GM18861 (cell line): ENCODE results near the gene PYGB.

Experiments used
- ATAC-seq: cut with Tn5 transposase; IDR thresholded peaks from one replicate; pipeline ENCODE4 v1.9.1; 2021; ENCODE audit not compliant: unreplicated experiment

Gene PYGB

GRCh38 chr20:25293910-25294458 lies 46.1 kb downstream of the PYGB start:
- ATAC-seq, result no peak

- ATAC-seq, result no peak
Measured at GRCh38 chr20:25294459-25295385, 46.8 kb downstream of the PYGB start.

GRCh38 chr20:25295386-25296093 lies 47.7 kb downstream of the PYGB start:
- ATAC-seq, result no peak

GRCh38 chr20:25296094-25297093 lies 48.5 kb downstream of the PYGB start:
- ATAC-seq, result no peak

GRCh38 chr20:25297141-25297905 lies 49.4 kb downstream of the PYGB start:
- peak; percentile 68 for ATAC-seq

- ATAC-seq, result no peak
Measured at GRCh38 chr20:25299806-25300205, 51.9 kb downstream of the PYGB start.

GRCh38 chr20:25300496-25301170 lies 52.7 kb downstream of the PYGB start:
- ATAC-seq, result no peak

- ATAC-seq, result no peak
Measured at GRCh38 chr20:25301357-25301920, 53.6 kb downstream of the PYGB start.

- ATAC-seq, result no peak
Measured at GRCh38 chr20:25302596-25302995, 54.7 kb downstream of the PYGB start.

- no peak for ATAC-seq
Measured at GRCh38 chr20:25303292-25304024, 55.6 kb downstream of the PYGB start.

- ATAC-seq, result no peak
Measured at GRCh38 chr20:25304025-25304549, 56.2 kb downstream of the PYGB start.

GRCh38 chr20:25306991-25307903 lies 59.4 kb downstream of the PYGB start:
- no peak for ATAC-seq

GRCh38 chr20:25308083-25308491 lies 60.2 kb downstream of the PYGB start:
- ATAC-seq, result no peak

GRCh38 chr20:25308671-25309394 lies 60.9 kb downstream of the PYGB start:
- no peak for ATAC-seq

GRCh38 chr20:25309395-25310267 lies 61.7 kb downstream of the PYGB start:
- ATAC-seq, result no peak
